ENCODE measurements around the gene TRPC6.

The TRPC6 gene

GRCh38 chr11:101448881-101449442 is 134.8 kb downstream of the TRPC6 start:
- H2AFZ ChIP-seq (ENCODE audit: low read depth, low read length), result no peak overlapping the region
- no peak overlapping the region for H3K4me2 ChIP-seq (ENCODE audit: low read length)
- H3K4me3 ChIP-seq (ENCODE audit: low read length), result no peak overlapping the region
- no peaks in the 10 kb centered on the region for H3K79me2 ChIP-seq (ENCODE audit: low read length)
- H3K9me3 ChIP-seq (ENCODE audit: insufficient read depth, low read length), result no peaks in the 10 kb centered on the region
- no peaks in the 10 kb centered on the region for H3K36me3 ChIP-seq (replicated peaks; ENCODE audit: low read depth, low read length)
- TF ChIP-seq EZH2phosphoT487 (IDR thresholded peaks at IDR 0.05; ENCODE audit: low read depth), result no peak
- TF ChIP-seq, protein P1, sequence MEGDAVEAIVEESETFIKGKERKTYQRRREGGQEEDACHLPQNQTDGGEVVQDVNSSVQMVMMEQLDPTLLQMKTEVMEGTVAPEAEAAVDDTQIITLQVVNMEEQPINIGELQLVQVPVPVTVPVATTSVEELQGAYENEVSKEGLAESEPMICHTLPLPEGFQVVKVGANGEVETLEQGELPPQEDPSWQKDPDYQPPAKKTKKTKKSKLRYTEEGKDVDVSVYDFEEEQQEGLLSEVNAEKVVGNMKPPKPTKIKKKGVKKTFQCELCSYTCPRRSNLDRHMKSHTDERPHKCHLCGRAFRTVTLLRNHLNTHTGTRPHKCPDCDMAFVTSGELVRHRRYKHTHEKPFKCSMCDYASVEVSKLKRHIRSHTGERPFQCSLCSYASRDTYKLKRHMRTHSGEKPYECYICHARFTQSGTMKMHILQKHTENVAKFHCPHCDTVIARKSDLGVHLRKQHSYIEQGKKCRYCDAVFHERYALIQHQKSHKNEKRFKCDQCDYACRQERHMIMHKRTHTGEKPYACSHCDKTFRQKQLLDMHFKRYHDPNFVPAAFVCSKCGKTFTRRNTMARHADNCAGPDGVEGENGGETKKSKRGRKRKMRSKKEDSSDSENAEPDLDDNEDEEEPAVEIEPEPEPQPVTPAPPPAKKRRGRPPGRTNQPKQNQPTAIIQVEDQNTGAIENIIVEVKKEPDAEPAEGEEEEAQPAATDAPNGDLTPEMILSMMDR (IDR thresholded peaks at IDR 0.05; ENCODE audit: low read depth, low read length), result no peak
- H4K20me1 ChIP-seq (ENCODE audit: insufficient read depth, low read length), result no peaks in the 10 kb centered on the region
- H3K9ac ChIP-seq (ENCODE audit: low read length), result no peak overlapping the region
- no peak overlapping the region for H3K27ac ChIP-seq (ENCODE audit: low read length)
- no peaks in the 10 kb centered on the region for H3K27me3 ChIP-seq (ENCODE audit: low read depth, low read length)
- H3K4me1 ChIP-seq (ENCODE audit: low read length), result no peaks in the 10 kb centered on the region

DNA sequence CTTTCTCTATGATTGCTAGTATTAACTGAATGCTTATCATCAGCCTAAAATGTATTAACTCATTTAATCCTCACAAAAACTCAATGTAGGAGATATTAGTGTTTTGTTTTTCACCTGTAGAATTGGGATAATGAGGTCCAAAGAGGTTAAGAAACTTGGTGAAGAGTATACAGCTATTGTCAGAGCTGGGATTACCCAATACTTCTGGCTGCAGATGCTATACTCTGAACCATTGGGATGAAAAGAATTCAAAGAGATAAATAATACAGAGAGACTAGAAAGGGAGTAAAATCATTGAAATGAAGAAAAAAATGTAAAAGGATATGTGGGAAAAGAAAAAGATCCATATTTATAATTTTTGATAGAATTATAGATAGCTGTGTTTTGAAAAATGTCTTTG is 137.1 kb downstream of the TRPC6 start:
- Histone ChIP-seq H4K20me1 (ENCODE audit: insufficient read depth, low read length) (no peaks in the 10 kb centered on the region), H3K4me2 (ENCODE audit: low read length) (no peak overlapping the region), H3K79me2 (ENCODE audit: low read length) (no peaks in the 10 kb centered on the region), H3K27ac (ENCODE audit: low read length) (no peak overlapping the region), H3K4me1 (ENCODE audit: low read length) (no peaks in the 10 kb centered on the region), H3K27me3 (ENCODE audit: low read depth, low read length) (no peaks in the 10 kb centered on the region), H3K9me3 (ENCODE audit: insufficient read depth, low read length) (no peaks in the 10 kb centered on the region), H3K9ac (ENCODE audit: low read length) (no peak overlapping the region), H3K36me3 (replicated peaks; ENCODE audit: low read depth, low read length) (no peaks in the 10 kb centered on the region), H3K4me3 (ENCODE audit: low read length) (no peak overlapping the region), H2AFZ (ENCODE audit: low read depth, low read length) (no peak overlapping the region)
- TF ChIP-seq EZH2phosphoT487 (IDR thresholded peaks at IDR 0.05; ENCODE audit: low read depth), result no peak
- TF ChIP-seq, protein P1 (IDR thresholded peaks at IDR 0.05; ENCODE audit: low read depth, low read length), result no peak

- Histone ChIP-seq H4K20me1 (ENCODE audit: insufficient read depth, low read length) (no peaks in the 10 kb centered on the region), H3K79me2 (ENCODE audit: low read length) (no peaks in the 10 kb centered on the region), H3K27ac (ENCODE audit: low read length) (no peak overlapping the region), H3K9ac (ENCODE audit: low read length) (no peak overlapping the region), H3K4me2 (ENCODE audit: low read length) (no peak overlapping the region), H2AFZ (ENCODE audit: low read depth, low read length) (no peak overlapping the region), H3K27me3 (ENCODE audit: low read depth, low read length) (no peaks in the 10 kb centered on the region), H3K4me3 (ENCODE audit: low read length) (no peak overlapping the region), H3K9me3 (ENCODE audit: insufficient read depth, low read length) (no peaks in the 10 kb centered on the region), H3K36me3 (replicated peaks; ENCODE audit: low read depth, low read length) (no peaks in the 10 kb centered on the region), H3K4me1 (ENCODE audit: low read length) (no peaks in the 10 kb centered on the region)
- no peak for TF ChIP-seq EZH2phosphoT487 (IDR thresholded peaks at IDR 0.05; ENCODE audit: low read depth)
- TF ChIP-seq, protein P1 (IDR thresholded peaks at IDR 0.05; ENCODE audit: low read depth, low read length), result no peak
Observed at GRCh38 chr11:101446238-101446637, 137.6 kb downstream of the TRPC6 start.

DNA sequence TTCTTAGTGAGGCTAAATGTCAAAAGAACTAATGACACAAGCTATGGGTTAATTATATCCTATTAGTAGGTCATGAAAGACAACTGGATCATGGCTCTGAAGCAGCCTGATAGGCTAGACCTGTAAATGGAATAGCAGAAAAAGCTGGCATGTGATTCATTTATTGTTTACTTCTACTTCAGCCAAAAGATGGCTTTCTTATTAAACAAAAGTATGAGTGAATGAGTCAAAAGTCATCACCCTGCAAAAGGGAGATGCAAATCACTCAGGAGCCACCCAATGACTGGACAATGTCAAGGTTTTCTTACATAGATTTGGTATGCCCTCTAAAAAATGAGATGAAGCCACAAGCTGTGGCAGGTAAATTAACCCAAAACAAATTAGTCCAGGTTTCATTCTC is 138.0 kb downstream of the TRPC6 start:
- H3K9ac ChIP-seq (ENCODE audit: low read length), result no peak overlapping the region
- no peak overlapping the region for H3K4me3 ChIP-seq (ENCODE audit: low read length)
- no peaks in the 10 kb centered on the region for H4K20me1 ChIP-seq (ENCODE audit: insufficient read depth, low read length)
- no peak overlapping the region for H2AFZ ChIP-seq (ENCODE audit: low read depth, low read length)
- no peaks in the 10 kb centered on the region for H3K27me3 ChIP-seq (ENCODE audit: low read depth, low read length)
- H3K36me3 ChIP-seq (replicated peaks; ENCODE audit: low read depth, low read length), result no peaks in the 10 kb centered on the region
- H3K4me1 ChIP-seq (ENCODE audit: low read length), result no peaks in the 10 kb centered on the region
- H3K79me2 ChIP-seq (ENCODE audit: low read length), result no peaks in the 10 kb centered on the region
- no peak for TF ChIP-seq EZH2phosphoT487 (IDR thresholded peaks at IDR 0.05; ENCODE audit: low read depth)
- TF ChIP-seq, protein P1 (IDR thresholded peaks at IDR 0.05; ENCODE audit: low read depth, low read length), result no peak
- H3K9me3 ChIP-seq (ENCODE audit: insufficient read depth, low read length), result no peaks in the 10 kb centered on the region
- no peak overlapping the region for H3K4me2 ChIP-seq (ENCODE audit: low read length)
- H3K27ac ChIP-seq (ENCODE audit: low read length), result no peak overlapping the region
